GM19023 (cell line): ENCODE data around the gene CDC42BPA.
"Not testable (repeated sequence)": the region's sequence is repeated elsewhere in the genome, so short reads cannot be mapped to it uniquely, and the experiment has no call there.

ENCODE experiments used
- ATAC-seq: cut with Tn5 transposase; IDR thresholded peaks from one replicate; pipeline ENCODE4 v1.9.1; 2021; ENCODE audit warnings: mild to moderate bottlenecking, moderate library complexity; ENCODE audit not compliant: unreplicated experiment

Gene CDC42BPA

GRCh38 chr1:227003165-227003564 is 315.1 kb downstream of the CDC42BPA start:
- ATAC-seq, result no peak

- ATAC-seq, result no peak
These were observed 315.7 kb downstream of the CDC42BPA start for GRCh38 chr1:227002531-227003049.

DNA sequence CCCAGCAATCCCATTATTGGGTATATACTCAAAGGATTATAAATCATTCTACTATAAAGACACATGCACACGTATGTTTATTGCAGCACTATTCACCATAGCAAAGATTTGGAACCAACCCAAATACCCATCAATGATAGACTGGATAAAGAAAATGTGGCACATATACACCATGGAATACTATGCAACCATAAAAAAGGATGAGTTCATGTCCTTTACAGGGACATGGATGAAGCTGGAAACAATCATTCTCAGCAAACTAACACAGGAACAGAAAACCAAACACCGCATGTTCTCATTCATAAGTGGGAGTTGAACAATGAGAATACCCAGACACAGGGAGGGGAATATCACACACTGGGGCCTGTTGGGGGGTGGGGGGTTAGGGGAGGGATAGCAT is 318.7 kb downstream of the CDC42BPA start:
- not testable (repeated sequence) for ATAC-seq

- ATAC-seq, result peak; percentile 92
These were observed 322.6 kb downstream of the CDC42BPA start for GRCh38 chr1:226995365-226996332.

GRCh38 chr1:226994586-226995364 is 323.5 kb downstream of the CDC42BPA start:
- peak; percentile 12 for ATAC-seq

- no peak for ATAC-seq
These were observed 324.3 kb downstream of the CDC42BPA start for GRCh38 chr1:226993814-226994585.

DNA sequence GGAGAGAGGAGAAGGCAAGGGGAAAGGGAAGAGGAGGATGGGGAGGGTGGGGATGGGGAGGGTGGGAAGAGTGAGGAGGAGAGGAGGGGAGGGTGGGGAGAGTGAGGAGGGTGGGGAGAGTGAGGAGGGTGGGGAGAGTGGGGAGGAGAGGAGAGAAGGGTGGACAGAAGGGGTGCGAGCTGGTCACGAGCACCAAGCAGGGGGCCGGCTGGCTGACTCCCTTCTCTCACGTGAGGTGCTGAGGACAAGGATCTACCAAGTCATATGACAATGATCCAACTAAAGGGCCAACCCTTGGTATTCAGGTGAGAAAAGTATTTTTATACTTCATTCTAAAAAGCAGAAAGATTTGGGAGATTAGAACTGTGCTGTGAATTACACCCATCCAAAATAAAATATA is 326.4 kb downstream of the CDC42BPA start:
- ATAC-seq, result no peak

GRCh38 chr1:226990133-226990716 is 328.1 kb downstream of the CDC42BPA start:
- peak; percentile 66 for ATAC-seq

GRCh38 chr1:226989085-226989920 is 329.0 kb downstream of the CDC42BPA start:
- ATAC-seq, result no peak

DNA sequence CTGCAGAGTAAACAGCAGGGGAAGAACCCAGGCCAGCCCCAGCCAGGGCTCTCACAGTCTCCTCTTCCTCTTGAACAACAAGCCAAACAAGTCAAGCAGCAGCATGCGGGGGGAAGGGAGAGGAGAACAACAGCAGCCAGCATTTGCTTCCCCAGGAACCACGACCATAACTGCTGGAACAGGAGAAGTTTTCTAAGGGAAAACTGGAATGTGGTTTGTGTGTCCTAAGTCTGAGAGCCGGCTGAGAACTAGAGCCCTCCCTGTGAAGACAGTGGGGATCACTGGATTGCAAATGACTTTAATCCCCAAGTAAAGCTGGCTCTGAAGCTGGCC is 330.0 kb downstream of the CDC42BPA start:
- no peak for ATAC-seq

DNA sequence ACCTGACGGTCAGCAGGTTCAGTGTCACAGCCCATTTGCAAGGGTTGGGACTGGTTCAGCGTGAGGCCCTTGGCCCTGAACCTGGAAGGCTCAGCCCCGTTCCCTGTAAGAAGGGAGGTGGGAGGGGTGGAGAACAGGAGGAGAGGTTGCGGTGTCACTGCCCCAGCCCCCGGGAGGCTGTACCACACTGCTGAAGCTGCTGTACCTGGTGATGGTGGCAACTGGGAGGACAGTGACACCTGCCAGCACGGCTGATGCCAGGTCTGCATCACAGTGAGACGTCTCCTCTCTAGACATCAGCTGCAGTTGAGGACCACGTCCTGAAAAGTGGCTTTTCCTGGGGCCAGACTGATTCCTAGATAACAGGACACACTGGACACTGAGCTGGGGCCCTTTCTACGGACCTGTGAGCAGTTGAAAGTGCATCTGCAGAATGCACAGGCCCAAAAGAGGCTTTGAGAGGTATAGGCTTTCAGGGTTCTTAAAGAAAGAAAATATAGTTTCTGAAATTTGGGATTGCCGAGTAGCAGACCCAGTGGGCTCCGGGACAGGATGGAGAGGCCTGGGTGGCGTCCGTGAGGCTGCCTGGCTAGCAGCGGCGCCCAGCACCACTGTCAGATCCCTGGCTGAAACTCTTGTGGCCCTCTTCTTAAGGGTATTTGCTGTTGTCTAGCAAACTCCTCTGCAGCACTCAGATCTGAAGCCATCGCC is 330.5 kb downstream of the CDC42BPA start:
- ATAC-seq, result no peak

- no peak for ATAC-seq
These were observed 331.1 kb downstream of the CDC42BPA start for GRCh38 chr1:226987179-226987536.

DNA sequence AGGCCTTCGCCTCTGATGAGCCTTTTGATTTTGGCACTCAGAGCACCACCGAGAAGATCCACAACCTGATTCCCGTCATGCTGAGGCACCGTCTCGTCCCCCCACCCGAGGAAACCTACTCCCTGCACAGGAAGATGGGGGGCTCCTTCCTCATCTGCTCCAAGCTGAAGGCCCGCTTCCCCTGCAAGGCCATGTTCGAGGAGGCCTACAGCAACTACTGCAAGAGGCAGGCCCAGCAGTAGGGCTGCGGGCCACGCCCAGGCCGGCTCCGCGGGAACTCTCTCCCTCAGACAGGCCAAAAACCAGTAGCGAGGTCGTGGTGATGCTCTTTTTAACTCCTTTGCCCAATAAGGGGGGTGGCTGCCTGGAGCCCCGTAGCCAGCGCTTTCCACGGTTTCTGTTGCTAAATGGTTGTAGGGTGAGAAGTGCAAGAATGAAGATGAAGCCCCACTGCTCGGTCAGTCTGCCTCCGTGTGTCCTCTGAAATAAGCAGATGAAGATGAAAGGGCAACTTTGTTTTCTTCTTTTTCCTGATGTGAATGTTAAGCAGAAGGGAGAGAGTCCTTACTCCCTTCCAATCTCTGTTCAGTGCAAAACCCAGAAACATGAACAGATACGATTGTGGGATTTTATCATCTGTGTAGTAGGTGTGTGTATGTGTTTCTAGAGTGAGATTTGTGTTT is 331.7 kb downstream of the CDC42BPA start:
- no peak for ATAC-seq

DNA sequence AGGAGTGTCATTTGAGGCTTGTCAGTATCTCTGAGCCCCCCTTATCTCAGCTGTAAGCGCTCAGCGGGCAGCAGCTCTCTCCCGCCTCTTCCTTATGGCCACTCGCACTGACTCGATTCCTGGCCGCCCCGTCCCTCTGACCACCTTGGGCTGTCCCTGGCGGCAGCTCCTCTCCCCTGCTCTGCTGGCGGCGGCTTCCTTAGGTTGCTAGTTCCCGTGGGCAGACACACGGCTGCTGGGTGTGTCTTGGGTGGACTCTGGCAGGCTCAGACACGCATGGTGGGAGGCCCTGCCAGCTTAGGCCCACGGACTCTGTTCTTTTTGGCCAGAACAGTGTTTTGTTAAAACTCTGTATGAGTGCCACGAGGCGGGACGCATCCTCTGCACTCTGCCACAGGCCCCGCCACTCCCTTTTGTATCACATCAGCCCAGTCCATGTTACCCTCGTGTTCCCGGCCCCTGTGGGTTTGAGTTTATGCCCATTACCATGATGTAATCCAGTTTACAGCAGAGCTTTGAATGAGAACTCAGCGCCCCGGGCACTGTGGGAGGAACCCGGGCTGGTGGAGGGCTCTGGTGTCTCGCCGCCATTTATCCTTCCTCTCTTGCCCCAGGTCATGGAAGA is 332.3 kb downstream of the CDC42BPA start:
- no peak for ATAC-seq

DNA sequence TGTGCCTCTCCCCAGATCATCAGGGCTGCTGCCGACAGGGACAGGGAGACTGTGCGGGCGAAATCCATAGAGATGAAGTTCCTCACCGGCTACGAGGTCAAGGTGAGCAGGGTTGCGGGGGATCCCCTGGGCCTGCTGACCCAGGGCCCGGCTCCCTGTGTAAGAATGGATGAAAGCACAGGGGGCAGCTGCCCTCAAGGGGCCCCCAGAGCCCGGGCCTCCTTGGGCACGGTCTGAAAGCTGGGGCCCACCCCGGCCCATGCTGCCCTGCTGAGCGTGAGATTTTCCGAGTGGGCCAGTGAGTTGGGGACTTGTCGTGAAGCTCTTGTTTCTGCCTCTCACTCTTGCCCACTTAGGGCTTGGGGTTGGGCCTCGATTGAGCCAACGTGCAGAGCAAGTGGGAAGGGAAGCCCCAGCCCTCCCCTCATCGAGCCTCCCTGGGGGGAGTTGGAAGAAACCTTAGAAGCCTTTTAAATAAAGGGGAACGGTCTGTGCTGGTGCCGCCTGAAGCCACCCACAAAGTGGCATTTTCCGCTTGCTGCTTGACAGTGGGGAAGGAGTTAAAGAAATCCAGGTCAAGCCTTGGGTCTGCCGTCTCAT is 333.0 kb downstream of the CDC42BPA start:
- ATAC-seq, result no peak

DNA sequence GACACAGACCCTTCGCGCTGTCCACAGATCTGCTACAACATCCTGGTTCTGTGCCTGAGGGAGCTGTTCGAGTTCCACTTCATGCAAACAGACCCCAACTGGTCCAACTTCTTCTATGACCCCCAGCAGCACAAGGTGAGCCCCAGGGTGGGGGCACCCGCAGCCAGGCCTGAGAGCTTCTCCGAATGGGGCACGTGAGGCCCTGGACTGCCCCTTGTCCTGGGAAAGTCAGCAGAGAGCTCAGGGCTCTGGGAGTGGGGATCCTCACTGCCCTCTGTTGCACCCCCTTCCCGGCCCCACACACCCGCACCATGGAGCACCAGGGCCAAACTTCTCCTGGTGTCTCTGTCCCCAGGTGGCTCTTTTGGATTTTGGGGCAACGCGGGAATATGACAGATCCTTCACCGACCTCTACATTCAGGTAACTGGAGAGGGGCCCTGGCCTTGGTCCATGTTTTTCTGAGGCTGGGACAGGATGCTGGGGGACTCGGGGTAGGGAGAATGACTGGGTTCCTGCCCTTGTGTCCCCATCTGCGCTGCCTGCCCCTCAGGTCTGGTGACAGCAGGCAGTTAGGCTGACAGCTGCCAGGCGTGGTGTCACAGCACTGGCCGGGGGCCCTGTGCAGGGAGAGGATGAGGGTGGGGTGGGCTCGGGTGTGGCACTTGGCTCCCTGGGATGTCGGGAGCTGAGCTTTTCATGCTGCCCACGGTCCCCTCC is 333.6 kb downstream of the CDC42BPA start:
- ATAC-seq, result no peak

GRCh38 chr1:226983992-226984364 is 334.3 kb downstream of the CDC42BPA start:
- ATAC-seq, result no peak
